NCI-H524 (cell line): ENCODE measurements around the gene MAPK8IP1.
"Not testable (repeated sequence)": the region's sequence is repeated elsewhere in the genome, so short reads cannot be mapped to it uniquely, and the experiment has no call there.

ENCODE experiments used
- DNase-seq, 2 experiments: peaks; one replicate each; lab custom pipeline; 2025; lab: John Stamatoyannopoulos, UW

Gene MAPK8IP1

DNA sequence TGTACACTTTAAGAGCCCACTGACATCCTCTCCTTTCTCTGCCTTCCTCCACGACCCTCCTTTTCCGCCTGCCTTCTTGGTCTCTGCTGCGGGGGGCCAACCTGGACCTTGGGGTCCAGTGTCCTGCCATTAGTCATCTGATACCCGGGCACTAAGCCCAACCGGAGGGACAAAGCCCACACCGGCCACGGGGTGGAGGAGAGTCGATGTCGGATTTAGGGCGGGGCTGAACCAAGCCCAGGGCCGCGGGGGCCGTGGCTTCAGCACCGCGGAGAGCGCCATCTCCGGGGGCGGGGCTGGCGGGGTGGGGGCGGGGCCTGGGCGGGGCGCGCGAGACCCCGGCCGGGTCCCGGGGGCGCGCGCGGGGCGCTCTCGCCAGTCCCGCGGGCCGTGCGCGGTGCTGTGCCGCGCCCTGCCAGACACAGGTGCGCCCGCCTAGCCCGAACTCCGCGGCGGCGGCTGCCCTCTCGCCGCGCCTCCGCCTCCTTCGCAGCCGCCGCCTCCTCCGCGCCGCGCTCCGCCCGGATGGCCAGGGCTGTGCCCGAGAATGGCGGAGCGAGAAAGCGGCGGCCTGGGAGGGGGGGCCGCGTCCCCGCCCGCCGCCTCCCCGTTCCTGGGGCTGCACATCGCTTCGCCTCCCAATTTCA lies at the start of gene MAPK8IP1:
Gene MAPK8IP1, plus strand, starts transcription at position 378 of the 647 bp plus-strand sequence. Its CDS starts 170 bp downstream, at position 548.
- peak; percentile 22 to 59 for DNase-seq

DNA sequence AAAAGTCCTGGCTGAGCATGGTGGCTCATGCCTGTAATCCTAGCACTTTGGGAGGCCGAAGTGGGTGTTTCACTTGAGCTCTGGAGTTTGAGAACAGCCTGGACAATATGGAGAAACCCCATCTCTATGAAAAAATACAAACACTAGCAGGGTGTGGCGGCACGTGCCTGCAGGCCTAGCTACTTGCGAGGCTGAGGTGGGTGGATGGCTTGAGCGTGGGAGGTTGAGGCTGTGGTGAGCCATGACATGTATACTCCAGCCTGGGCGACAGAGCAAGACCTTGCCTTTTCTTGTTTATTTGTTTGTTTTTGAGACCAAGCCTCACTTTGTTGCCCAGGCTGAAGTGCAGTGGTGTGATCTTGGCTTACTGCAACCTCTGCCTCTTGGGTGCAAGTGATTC lies 46.2 kb upstream of the MAPK8IP1 start:
- DNase-seq: no peak

DNA sequence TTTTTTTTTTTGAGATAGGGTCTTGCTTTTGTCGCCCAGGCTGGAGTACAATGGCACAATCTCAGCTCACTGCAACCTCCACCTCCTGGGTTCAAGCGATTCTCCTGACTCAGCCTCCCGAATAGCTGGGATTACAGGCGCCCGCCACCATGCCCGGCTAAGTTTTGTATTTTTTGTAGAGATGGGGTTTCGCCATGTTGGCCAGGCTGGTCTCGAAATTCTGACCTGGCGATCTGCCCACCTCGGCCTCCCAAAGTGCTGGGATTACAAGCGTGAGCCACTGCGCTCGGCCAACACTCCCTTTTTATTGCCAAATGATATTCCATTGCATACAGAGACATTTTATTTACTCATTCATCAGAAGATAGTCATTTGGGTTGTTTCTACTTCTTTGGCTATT lies 45.2 kb upstream of the MAPK8IP1 start:
- DNase-seq: not testable (repeated sequence)

DNA sequence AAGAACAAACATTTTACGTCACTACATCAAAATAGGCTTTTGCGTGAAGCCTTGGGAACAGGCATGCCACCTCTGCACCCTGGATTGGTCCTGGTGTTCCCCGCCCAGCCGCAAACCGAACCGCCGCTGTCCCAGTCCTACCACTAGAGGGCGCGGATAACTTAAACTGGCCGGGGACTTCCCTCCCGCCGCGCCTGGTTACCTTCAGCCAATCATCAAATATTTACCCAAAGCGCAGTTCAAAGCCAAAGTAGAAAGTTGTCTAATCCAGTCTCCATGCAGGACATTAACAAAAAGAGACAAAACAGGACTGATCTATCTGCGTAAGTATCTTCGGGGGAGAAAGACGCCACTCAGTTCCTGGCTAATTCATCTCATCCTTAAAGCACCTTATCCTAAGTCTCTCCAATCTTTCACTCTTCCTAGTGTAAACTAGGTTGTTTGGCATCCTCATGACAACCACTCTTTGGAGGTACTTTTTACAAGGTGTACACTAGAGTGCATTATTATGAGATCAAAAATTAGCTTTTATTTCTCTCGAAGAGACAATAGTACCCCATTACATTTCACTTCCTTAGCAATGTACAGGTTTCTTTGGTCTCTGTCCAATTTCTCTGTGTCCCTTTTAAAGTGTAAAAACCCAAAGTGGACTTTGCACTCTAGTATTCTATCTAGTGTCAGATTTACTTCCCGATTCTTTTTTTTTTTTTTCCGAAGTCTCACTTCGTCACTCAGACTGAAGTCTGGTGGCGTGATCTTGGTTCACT lies 42.1 kb upstream of the MAPK8IP1 start:
- peak; percentile 53 to 67 for DNase-seq

DNA sequence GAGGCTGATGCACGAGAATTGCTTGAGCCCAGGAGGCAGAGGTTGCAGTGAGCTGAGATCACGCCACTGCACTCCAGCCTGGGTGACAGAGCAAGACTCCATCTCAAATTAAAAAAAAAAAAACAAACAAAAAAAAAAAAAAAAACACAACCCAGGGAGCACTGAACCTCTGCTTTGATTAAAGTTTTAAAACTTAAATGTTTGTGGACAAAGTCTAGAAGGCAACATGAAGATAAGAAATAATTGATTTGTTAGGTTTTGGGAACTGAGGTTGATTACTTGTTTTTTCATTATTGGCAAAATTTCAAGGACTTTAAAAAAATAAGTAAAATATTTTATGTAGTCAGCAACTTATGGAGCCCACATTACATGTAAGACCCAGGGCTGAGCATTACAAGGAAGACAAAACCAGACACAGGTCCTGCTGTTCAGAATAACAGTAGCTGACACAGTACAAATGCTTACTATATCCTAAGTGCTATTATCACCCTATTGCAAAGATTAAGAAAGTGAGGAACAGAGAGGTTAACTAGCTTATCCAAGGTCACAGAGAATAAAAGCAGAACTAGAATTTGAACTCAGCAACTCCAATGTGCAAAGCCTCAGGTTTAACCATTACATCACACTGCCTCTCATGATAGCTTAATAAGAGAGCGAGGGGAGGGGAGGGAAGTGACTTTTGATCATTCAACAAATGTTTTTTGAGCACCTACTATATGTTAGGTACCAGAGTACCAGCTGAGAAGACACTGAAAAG lies 40.5 kb upstream of the MAPK8IP1 start:
- no peak for DNase-seq

DNA sequence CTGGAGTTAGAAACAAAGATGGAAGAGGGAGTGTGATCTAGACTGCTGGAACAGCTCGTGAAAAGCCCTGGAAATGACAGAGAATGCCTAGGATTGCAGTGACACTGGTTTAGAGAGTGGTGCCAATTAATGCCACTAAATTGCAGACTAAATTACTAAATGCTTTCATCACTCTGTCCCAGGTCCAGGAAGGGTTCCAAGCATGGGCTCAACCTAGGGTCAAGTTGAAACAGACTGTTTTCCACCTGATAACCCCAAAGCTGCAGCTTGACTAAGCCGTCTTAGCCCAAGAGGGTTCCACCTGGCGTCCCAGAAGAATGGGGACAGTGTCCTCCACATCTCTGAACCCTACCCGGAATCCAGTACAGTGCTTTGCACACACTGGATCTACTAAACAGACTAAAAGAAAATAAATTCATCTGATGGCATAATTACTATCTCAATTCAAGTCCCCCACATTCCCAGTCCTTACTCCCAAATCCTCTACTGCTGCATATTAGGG lies 39.2 kb upstream of the MAPK8IP1 start:
- peak in 1 of 2 experiments; percentile 17 for DNase-seq

DNA sequence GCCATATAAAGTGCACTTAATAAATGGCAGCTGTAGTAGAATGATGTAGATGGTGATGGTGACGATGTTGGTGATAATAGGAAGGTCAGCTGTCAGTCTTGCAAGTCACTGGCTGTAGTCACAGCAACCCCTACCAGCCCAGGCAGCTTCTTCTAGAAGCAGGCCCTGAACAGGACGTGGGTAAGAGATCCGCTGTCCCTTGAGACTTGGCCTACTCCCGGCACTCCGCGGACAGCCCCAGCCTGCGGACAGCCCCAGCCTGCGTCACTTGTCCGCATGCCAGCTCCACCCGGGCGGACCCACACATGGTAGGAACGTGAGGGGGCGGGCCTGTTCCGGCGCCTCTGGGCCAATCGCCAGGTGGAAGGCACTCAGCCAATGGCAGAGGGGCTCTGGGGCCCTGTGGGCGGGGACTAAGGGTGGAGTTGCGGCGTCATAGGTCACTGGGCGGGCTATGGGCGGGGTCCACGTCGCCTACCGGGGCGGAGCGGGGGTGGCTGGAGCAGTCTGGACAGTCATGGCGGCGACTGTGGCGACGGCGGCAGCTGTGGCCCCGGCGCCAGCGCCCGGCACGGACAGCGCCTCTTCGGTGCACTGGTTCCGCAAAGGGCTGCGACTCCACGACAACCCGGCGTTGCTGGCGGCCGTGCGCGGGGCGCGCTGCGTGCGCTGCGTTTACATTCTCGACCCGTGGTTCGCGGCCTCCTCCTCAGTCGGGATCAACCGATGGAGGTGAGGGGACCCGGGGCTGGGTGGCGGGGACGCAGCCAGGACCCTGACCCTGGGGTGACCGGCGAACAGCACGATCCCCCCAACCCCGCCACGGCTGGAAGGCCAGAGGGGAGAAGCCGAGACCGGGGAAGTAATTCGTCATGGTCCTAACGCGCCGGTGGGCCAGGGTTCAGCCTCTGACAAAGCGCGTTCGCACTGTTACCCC lies 38.2 kb upstream of the MAPK8IP1 start, which contains the start of gene CRY2:
Gene CRY2, plus strand, starts transcription at position 502 of the 937 bp plus-strand sequence. Its CDS starts 16 bp downstream, at position 518.
- peak; percentile 95 to 97 for DNase-seq

DNA sequence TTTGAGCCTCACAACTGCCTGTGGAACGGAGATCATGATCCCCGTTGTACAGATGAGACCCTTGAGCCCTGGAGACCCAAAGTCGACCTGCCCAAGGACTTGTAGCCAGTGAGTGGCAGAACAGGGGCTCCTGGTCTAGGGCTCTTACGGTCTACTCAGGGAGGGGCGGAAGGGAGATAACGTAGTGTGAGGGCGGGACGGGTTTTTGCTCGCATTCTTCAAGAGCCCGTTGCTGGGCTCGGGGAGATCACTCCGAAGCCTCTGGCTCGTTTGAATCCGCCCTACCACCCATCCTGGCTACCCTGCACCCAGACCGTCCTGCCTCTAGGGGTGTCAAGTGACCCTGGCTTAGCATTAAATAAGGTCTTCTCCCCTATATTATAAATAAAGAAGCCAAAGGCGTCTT lies 37.5 kb upstream of the MAPK8IP1 start:
- peak in 1 of 2 experiments; percentile 40 for DNase-seq

DNA sequence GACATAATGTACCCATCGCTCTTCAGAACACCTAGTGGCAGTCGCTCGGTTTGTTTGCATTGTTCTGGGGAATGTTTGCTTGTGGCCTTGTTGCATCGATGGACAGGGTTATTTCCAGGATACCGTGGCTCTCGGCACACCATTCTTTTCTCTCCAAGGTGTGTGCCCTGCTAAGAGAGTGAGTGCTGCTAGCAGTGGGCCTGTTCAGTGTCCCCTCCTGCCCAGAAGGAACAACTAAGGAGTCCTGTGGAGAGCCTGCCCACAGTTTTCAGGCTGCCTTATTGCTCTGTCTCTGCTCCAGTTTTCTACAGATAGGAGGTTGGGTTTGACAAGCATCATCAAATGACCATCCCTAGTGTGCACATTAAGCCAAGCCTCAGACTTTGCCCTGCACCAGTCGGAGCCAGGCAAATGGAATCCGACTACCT lies 36.8 kb upstream of the MAPK8IP1 start:
- no peak for DNase-seq

DNA sequence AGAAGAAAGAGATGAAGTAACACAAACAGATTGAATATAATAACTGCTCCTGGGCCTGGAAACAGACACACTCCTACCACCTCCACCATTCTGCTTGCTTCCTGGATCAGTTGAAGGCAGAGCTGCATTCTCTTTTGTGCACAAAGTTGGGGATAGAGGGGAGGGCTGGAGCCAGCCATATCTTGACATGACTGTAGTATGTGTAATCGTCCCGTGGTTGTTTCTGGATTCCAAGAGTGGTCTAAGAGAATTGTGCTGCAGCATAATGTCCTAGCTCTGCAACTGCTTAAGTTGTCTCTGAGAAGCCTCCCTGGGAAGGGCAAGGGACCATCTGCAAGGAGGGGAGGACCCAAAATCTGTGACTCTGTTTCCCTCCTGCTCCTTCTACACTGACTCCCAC lies 35.0 kb upstream of the MAPK8IP1 start:
- no peak for DNase-seq

DNA sequence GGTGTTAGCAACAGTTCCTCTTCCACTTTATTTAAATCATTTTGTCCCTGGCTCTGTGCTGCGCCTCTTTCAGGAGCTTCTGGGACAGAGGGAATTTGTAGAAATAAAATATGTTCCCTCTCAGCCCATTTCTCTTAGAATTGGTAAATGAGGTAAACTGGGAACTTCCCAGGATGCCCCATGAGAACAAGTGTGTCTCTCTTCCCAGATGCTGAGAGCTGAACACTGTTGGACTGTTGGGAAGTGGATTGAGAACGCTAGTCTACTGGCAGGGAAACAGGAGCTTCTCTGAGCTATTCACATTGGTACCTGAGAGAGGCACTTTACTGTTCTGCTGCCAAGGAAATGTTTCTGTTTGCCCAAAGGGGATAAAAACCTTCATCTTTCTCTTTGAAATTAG lies 34.2 kb upstream of the MAPK8IP1 start:
- DNase-seq: no peak

DNA sequence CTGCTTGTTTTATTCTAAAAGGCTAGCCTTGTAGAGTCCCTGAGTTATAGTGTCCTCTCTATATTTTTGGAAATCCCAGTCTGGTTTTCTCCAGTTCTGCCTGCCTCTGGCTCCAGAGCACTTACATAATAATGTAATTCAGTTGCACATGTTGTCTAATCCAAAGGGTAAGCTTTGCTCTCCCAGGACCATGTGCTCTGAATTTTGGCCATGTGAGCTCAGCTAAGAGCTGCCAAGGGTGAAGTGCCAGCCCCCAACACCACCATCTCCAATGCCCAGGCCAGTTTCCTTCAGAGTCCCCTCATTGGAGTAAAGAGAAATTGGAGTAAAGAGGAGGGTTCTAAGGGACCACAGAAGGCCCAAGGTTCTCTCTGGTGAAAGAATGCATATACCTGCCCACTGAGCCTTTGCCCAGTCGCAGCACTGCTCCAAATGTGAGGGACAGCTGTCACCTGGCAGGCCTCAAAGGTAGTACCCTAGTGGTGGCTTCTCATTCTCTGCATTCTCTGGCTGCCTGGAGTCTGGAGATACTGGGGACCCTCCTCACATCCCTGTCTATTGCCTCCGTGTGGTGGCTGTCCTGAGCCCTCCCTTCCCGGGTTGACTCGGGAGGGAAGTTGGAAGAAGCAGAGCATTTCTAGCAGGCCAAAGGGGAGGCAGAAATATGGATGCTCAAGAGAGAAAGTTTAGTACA lies 33.3 kb upstream of the MAPK8IP1 start:
- peak in 1 of 2 experiments; percentile 10 for DNase-seq

DNA sequence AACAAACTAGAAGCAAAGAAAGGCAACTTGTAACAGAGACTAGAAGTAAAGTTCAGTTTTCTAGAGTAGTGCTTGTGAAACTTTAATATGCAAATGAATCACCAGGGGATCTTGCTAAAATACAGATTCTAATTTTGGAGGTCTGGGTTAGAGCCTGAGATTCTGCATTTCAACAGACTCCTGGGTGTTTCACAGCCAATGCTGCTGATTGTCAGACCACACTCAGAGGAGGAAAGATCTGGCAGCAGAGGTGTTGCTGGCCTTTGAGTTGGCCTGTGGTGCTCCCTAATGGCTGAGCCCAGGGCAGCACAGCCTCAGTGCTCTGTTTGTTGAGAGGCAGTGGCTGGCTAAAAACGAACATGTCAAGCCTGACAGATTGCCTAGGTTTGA lies 32.7 kb upstream of the MAPK8IP1 start:
- no peak for DNase-seq

DNA sequence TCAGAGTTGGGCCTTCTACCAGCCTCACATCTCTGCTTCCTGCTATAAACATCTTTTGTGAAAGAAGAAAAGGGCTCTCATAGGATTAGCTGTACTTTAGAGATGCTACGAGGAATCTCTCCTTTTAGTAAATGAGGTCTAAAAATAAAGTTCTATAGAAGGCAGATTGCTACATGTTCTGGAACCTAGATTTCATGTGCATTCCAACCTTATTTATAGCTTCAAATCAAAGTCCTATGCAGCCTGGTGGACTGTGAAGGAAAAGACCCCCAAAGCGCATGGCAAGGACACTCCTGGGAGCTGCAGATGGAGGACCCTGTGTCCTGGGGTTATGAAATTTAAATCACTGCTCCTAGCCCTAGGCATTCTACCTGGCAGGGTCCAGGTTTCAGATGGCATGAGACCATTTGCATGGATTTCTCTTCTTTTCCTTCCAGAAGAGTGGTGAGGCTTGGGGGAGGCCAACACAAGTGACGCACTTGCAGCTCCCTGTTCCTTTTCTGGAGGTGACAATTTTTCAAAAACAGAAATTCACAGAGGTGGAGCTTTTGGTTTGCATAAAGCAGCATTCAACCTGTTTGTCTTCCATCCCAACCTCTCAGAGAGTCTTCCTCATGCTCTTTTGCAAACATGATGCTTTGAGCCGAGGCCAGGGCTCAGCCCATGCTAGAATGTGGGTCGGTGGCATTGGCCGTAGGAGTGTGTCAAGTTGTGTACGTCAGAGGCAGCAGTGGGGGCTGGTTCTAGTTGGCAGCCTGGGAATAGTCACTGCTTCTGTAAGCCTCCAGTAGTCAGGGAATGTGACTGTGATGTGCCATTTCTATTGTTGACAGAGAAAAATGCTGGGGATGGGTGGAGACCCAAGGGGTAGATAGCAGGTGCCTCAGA lies 31.9 kb upstream of the MAPK8IP1 start:
- no peak for DNase-seq

DNA sequence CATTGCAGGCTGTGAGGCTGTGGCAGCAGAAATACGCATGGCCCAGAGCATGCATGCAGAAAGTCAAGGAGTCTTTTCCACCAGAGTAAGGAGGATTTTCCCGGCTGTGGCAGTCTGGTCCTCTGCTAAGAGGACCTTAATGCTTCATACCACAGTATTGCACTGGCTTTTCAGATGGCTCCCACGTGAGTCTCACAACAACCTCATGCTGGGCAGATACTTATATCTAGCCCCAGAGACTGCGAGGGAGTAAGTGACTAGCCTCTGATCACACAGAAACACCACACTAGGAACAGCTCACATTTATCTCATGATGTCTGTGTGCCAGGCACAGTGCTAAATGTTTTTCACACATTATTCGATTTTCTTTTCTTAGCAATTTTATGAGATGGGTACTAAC lies 30.1 kb upstream of the MAPK8IP1 start:
- DNase-seq: no peak

DNA sequence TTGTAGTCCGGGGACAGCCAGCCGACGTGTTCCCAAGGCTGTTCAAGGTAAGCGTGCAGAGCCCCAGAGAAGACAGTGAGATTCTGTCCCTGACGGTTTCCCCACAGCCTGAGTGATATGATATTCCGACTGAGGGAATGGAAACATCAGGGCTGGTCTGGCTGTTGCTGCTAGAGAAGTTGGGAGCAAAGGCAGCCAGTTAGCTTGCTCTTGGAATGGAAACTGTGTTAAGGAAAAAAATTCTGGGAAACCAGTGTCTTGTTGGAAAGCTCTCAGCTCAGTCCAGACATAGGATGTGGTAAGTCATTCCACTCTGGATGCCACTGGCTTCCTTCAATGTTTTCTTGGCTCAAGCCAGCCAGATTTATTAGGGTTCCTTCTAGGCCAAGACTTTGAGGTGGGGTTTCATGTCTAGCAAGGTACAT lies 29.4 kb upstream of the MAPK8IP1 start:
- DNase-seq: no peak

DNA sequence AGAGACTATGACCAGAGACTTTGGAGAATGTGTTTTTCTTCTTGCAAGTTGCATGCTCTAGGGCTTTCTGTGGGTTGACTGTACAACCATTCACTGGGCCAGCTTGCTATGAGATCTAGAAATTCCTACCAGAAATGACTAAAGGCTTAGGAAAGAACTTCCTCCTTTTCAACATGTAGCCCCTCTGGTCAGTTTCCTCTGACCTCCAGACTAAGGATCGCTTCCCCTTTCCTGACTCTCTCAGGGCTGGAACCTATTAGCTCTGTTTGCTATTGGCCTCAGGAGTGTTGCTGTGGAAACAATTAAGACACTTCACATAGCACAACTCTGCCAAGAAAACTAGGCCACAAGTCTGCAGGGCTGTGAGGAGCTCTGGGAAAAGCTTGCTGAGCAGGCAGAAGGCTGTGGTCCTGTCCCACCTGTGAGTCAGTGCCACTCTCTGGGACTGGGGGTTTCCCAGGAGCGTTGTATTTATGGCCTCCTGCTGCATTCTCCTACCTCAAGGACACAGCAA lies 27.4 kb upstream of the MAPK8IP1 start:
- no peak for DNase-seq

DNA sequence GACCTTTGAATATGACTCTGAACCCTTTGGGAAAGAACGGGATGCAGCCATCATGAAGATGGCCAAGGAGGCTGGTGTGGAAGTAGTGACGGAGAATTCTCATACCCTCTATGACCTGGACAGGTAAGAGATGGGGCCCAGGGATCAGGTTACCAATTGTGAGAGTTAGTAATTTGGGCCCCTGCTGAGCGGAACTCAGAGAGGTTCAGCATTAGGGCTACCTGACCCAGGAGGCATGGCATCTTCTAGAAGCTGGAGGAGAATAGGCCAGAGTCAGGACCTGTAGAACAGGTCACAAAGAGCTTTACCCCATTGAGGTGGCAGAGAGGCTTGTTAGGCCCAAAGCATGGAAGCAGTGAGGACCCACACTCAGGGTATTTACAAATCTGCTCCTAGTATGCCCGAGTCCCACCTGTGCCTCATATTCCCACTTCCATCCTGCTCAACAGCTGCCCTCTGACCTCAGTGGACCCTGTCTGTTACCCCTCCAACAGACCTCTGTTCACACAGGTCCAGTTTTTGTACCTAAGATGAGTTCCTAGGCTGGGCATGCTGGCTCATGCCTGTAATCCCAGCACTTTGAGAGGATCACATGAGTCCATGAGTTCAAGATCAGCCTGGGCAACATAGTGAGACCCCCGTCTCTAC lies 26.6 kb upstream of the MAPK8IP1 start:
- no peak for DNase-seq

DNA sequence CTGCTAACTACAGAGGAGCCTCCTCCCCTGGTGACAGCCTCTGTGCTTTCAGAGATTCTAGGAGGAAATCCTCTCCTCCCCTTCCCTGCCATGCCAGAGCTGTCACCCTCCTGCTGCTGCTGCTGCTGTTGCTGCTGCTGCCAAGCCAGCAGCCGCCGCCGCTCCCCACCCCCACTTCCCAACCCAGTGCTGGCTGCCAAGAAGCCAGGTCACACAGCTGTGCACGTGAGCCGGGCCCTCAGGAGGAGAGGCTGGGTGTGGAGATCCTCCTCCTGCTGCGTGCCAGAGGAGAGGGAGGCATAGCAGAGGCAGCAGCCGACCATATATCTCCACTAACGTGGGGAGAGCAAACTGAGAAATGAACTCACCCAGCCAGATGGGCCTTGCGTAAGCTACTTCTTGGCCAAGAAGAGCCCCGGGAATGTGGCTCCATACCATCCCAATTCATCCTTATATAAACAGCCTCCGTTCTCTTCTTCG lies 25.8 kb upstream of the MAPK8IP1 start:
- peak in 1 of 2 experiments; percentile 16 for DNase-seq
